Vagina (tissue), 2 donors: ENCODE results near the gene PTDSS2.

Experiments used
- CTCF ChIP-seq, 3 experiments: fragments of 450-650 bp in 2 of 3; fragments of 200-600 bp in 1 of 3; sonication (generic) in 1 of 3; IDR thresholded peaks; one replicate each; pipeline ENCODE4 v1.5.1; 2017 to 2019; ENCODE audit warnings: antibody characterized with exemption in 3 of 3, mild to moderate bottlenecking in 2 of 3, moderate library complexity in 2 of 3
- POLR2A ChIP-seq, 2 donors: fragments of 450-650 bp; IDR thresholded peaks; one replicate each; pipeline ENCODE4 v1.6.1; 2017; ENCODE audit warnings: antibody characterized with exemption in 2 of 2, mild to moderate bottlenecking in 2 of 2, moderate library complexity in 2 of 2
- POLR2AphosphoS5 ChIP-seq, 2 donors: sonication (generic); formaldehyde crosslinking; IDR thresholded peaks; one replicate each; pipeline ENCODE4 v1.9.0; 2017; ENCODE audit warnings: antibody characterized with exemption in 2 of 2, mild to moderate bottlenecking in 2 of 2, low read depth in 1 of 2; ENCODE audit not compliant: insufficient read depth in 1 of 2

- TF ChIP-seq CTCF (IDR thresholded peaks at IDR 0.05): no peak
- no peak for TF ChIP-seq POLR2A (IDR thresholded peaks at IDR 0.05)
- TF ChIP-seq POLR2AphosphoS5 (IDR thresholded peaks at IDR 0.05; ENCODE audit: insufficient read depth in 1 of 2, low read depth in 1 of 2): no peak
These were observed 4.0 kb downstream of the PTDSS2 start for GRCh38 chr11:454043-454442.
